Right lobe of liver (tissue), 4 donors: ENCODE results near the gene KRTAP12-4.

ENCODE experiments used
- POLR2A ChIP-seq: fragments of 450-650 bp; IDR thresholded peaks from one replicate; pipeline ENCODE4 v1.6.1; 2017; ENCODE audit warnings: antibody characterized with exemption, mild to moderate bottlenecking
- TF ChIP-seq, protein P1 (sequence below), 4 donors: fragments of 200-600 bp in 3 of 4; fragments of 450-650 bp in 1 of 4; IDR thresholded peaks; one replicate each; pipeline versions ENCODE4 v1.5.1 to v1.8.0; 2016 to 2022; ENCODE audit warnings: antibody characterized with exemption in 4 of 4, mild to moderate bottlenecking in 2 of 4
- donor health status: DM: no; HTN: no; CAD: no.
- donor health status: DM: no; HTN: no; CAD: no.
- donor health status: DM: no; HTN: yes; CAD: no.

DNA sequence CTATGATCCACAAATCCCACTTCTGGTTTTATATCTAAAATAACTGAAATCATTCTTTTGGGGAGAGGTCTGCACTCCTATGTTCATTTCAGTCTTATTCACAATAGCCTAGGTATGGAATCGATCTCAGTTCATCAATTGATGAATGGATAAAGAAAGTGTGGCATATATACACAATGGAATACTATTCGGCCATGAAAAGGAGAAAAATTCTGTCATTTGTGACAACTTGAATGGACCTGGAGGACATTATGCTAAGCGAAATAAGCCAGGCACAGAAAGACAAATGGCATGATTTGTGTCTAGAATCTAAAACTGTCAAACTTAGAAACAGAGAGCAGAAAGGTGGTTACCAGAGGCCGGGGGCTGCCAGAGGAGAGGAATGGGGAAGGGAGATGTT, 48.0 kb downstream of the KRTAP12-4 start:
- TF ChIP-seq, protein P1, sequence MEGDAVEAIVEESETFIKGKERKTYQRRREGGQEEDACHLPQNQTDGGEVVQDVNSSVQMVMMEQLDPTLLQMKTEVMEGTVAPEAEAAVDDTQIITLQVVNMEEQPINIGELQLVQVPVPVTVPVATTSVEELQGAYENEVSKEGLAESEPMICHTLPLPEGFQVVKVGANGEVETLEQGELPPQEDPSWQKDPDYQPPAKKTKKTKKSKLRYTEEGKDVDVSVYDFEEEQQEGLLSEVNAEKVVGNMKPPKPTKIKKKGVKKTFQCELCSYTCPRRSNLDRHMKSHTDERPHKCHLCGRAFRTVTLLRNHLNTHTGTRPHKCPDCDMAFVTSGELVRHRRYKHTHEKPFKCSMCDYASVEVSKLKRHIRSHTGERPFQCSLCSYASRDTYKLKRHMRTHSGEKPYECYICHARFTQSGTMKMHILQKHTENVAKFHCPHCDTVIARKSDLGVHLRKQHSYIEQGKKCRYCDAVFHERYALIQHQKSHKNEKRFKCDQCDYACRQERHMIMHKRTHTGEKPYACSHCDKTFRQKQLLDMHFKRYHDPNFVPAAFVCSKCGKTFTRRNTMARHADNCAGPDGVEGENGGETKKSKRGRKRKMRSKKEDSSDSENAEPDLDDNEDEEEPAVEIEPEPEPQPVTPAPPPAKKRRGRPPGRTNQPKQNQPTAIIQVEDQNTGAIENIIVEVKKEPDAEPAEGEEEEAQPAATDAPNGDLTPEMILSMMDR (IDR thresholded peaks at IDR 0.05) = no peak
- no peak for TF ChIP-seq POLR2A
